ES-I3 (cell line): ENCODE data around the gene CRYBG2.
"Not testable (repeated sequence)": the region's sequence is repeated elsewhere in the genome, so short reads cannot be mapped to it uniquely, and the experiment has no call there.

Source experiments
- H3K36me3 ChIP-seq: 2 replicates; pipeline ENCODE4 v1.6.1; 2013; ENCODE audit warnings: mild to moderate bottlenecking, low read length, control low read depth, moderate library complexity; ENCODE audit not compliant: insufficient read depth
- H3K4me1 ChIP-seq: 2 replicates; pipeline ENCODE4 v1.6.1; 2013; ENCODE audit warnings: mild to moderate bottlenecking, control low read depth, low read length; ENCODE audit not compliant: insufficient read depth
- H3K9ac ChIP-seq: 2 replicates; pipeline ENCODE4 v1.6.1; 2013; ENCODE audit warnings: low read depth, mild to moderate bottlenecking, low read length, moderate library complexity
- H3K9me3 ChIP-seq: 2 replicates; pipeline ENCODE4 v1.6.1; 2013; ENCODE audit warnings: mild to moderate bottlenecking, low read length, moderate library complexity; ENCODE audit not compliant: control insufficient read depth, insufficient read depth

The CRYBG2 gene

GRCh38 chr1:26349188-26349876, 4.6 kb downstream of the CRYBG2 start:
- Histone ChIP-seq H3K36me3 (no peaks in the 10 kb centered on the region; the same call in 1 of the 2 replicates), H3K9ac (no peak overlapping the region)

GRCh38 chr1:26346274-26347033, 7.5 kb downstream of the CRYBG2 start:
- peaks cover 22% of the 10 kb centered on the region for H3K4me1 ChIP-seq
- no peak overlapping the region for H3K9ac ChIP-seq
- no peaks in the 10 kb centered on the region for H3K36me3 ChIP-seq
- no peaks in the 10 kb centered on the region for H3K9me3 ChIP-seq

More at GRCh38 chr1:26349188-26349876, 4.6 kb downstream of the CRYBG2 start:
- H3K9me3 ChIP-seq: no peaks in the 10 kb centered on the region
- peaks cover 38% of the 10 kb centered on the region for H3K4me1 ChIP-seq

GRCh38 chr1:26345718-26346117, 8.2 kb downstream of the CRYBG2 start:
- H3K9me3 ChIP-seq: no peaks in the 10 kb centered on the region
- H3K9ac ChIP-seq: no peak overlapping the region
- no peaks in the 10 kb centered on the region for H3K36me3 ChIP-seq
- peaks cover 15% of the 10 kb centered on the region; the same call in 1 of the 2 replicates for H3K4me1 ChIP-seq

GRCh38 chr1:26344147-26344920, 9.6 kb downstream of the CRYBG2 start:
- Histone ChIP-seq H3K9ac (no peak overlapping the region), H3K9me3 (no peaks in the 10 kb centered on the region), H3K4me1 (peaks cover 1% of the 10 kb centered on the region; the same call in 1 of the 2 replicates), H3K36me3 (no peaks in the 10 kb centered on the region)

- Histone ChIP-seq H3K36me3 (no peaks in the 10 kb centered on the region), H3K4me1 (peaks cover 5% of the 10 kb centered on the region; the same call in 1 of the 2 replicates), H3K9me3 (no peaks in the 10 kb centered on the region), H3K9ac (no peak overlapping the region)
Measured at GRCh38 chr1:26340047-26340481, 13.9 kb downstream of the CRYBG2 start.

DNA sequence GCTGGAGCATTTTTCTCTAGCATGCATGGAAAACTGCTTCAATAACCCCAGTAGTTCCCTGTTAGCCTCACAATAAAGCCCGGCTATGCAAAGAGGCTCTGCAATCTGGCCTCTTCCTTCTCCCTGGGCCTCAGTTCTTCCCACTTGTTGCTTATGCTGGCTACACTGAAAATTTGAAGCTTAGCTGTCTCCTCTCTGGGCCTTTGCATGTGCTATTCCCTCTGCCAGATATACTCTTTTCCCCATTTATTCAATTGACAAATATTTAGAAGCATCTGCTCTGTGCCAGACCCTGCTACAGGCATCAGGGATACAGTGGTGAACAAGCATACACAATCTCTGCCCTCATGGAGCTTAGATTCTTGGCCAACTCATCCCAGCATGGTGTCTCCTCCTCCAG, 15.3 kb downstream of the CRYBG2 start:
- H3K9ac ChIP-seq: no peak overlapping the region
- no peaks in the 10 kb centered on the region for H3K9me3 ChIP-seq
- no peaks in the 10 kb centered on the region for H3K36me3 ChIP-seq
- H3K4me1 ChIP-seq: peaks cover 5% of the 10 kb centered on the region; the same call in 1 of the 2 replicates

DNA sequence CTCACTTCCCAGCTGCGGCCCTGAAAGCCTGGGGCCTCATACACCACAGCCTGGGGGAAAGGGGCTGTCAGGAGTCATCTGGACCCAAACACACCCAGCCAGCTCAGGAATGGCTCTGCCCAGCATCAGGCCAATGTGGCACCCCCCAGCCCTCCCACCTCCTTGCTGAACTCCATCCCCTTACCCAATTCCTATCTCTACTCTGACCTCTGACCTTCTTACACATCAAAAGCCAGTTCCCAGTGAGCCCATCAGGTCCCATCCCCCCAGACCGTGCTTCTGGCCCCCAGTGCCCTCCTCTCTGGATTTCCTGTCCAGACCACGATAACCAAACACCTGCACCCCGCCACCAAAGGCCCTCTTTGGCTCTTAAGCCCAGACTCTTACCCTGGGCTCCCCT, 16.3 kb downstream of the CRYBG2 start:
- no peaks in the 10 kb centered on the region for H3K9me3 ChIP-seq
- peaks cover 5% of the 10 kb centered on the region; the same call in 1 of the 2 replicates for H3K4me1 ChIP-seq
- H3K36me3 ChIP-seq: no peaks in the 10 kb centered on the region
- H3K9ac ChIP-seq: no peak overlapping the region

DNA sequence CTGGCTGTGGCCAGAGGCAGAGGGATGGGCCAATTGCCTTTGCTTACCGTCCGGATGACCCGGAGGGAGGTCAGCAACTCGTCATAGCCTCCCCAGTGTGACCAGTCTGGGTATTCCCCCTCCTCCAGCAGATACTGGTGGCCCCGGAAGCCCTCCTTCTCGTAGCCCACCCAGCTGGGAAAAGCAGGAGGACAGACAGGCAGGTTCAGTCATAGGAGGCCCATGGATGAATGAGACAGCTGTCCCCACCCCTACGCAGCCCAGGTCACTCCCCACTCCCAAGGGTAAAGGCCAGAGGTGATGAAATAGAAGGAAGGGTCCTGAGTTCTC, 16.8 kb downstream of the CRYBG2 start:
- Histone ChIP-seq H3K36me3 (no peaks in the 10 kb centered on the region), H3K9ac (0 out of 2 replicates have a peak overlapping the region, but pooled peaks have one; percentile 52), H3K9me3 (no peaks in the 10 kb centered on the region), H3K4me1 (peaks cover 5% of the 10 kb centered on the region; the same call in 1 of the 2 replicates)

- no peaks in the 10 kb centered on the region for H3K36me3 ChIP-seq
- H3K9ac ChIP-seq: peak overlapping the region; percentile 52
- H3K9me3 ChIP-seq: no peaks in the 10 kb centered on the region
- peaks cover 5% of the 10 kb centered on the region; the same call in 1 of the 2 replicates for H3K4me1 ChIP-seq
Measured at GRCh38 chr1:26336477-26337205, 17.3 kb downstream of the CRYBG2 start.

GRCh38 chr1:26335774-26336476, 18.0 kb downstream of the CRYBG2 start:
- H3K4me1 ChIP-seq: peaks cover 5% of the 10 kb centered on the region; the same call in 1 of the 2 replicates
- no peaks in the 10 kb centered on the region for H3K36me3 ChIP-seq
- no peaks in the 10 kb centered on the region for H3K9me3 ChIP-seq
- peak overlapping the region; percentile 52 for H3K9ac ChIP-seq

DNA sequence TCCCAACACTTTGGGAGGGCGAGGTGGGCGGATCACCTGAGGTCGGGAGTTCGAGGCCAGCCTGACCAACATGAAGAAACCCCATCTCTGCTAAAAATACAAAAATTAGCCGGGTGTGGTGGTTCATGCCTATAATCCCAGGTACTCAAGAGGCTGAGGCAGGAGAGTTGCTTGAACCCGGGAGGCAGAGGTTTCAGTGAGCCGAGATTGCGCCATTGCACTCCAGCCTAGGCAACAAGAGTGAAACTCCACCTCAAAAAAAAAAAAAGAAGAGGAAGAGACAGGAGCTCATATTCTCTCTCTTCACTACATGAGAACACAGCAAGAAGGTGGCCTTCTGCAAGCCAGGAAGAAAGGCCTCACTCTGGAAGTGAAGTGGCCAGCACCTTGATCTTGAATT, 20.6 kb downstream of the CRYBG2 start:
- H3K36me3 ChIP-seq, H3K9ac ChIP-seq, H3K4me1 ChIP-seq, H3K9me3 ChIP-seq: not testable (repeated sequence)

GRCh38 chr1:26330276-26330675, 23.7 kb downstream of the CRYBG2 start:
- Histone ChIP-seq H3K9ac (no peak overlapping the region), H3K9me3 (no peaks in the 10 kb centered on the region), H3K4me1 (peaks cover 5% of the 10 kb centered on the region; the same call in 1 of the 2 replicates), H3K36me3 (no peaks in the 10 kb centered on the region)

DNA sequence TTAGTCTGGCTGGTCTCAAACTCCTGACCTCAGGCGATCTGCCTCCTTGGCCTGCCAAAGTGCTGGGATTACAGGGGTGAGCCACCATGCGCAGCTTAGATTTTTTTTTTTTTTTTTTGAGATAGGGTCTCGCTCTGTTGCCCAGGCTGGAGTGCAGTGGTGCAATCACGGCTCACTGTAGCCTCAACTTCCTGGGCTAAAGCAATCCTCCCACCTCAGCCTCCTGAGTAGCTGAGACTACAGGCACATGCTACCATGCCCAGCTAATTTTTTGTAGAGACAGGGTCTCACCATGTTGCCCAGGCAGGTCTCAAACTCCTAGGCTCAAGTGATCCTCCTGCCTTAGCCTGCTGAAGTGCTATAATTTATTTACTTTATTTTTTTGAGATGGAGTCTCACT, 24.6 kb downstream of the CRYBG2 start:
- H3K36me3 ChIP-seq, H3K9me3 ChIP-seq, H3K4me1 ChIP-seq, H3K9ac ChIP-seq: not testable (repeated sequence)
